H1 (cell line): ENCODE data around the gene GALNTL6. TPM values are rescaled to one million over a fixed set of nuclear protein-coding genes. Genes with fewer than 3 reads are reported as not detected.

Experiments
- CTCF ChIA-PET: fragments of 300-600 bp; sonication (Branson Sonifier 250); formaldehyde crosslinking; loops from one replicate; lab custom pipeline; 2021; ENCODE audit not compliant: partially characterized antibody; lab: Charles Lee
- POLR2A ChIA-PET: fragments of 300-600 bp; sonication (Branson Sonifier 250); formaldehyde crosslinking; loops from one replicate; lab custom pipeline; 2021; ENCODE audit warnings: inconsistent platforms; ENCODE audit not compliant: partially characterized antibody; lab: Charles Lee
- DNase-seq, 2 experiments: peaks; one replicate each; pipeline versions ENCODE4 v3.0.0 to v3.0.0-alpha.2; 2010 to 2022; ENCODE audit warnings: low spot score in 2 of 2, low read depth in 1 of 2, mixed read lengths in 1 of 2
- FAIRE-seq: peaks from 2 replicates; lab custom pipeline; 2011; peaks lifted over from hg19 to GRCh38; lab: Jason Lieb, UNC
- H2AFZ ChIP-seq: 2 replicates; pipeline ENCODE4 v1.8.1; 2012; ENCODE audit warnings: low read length, inconsistent platforms
- H2AK5ac ChIP-seq: 2 replicates; pipeline ENCODE4 v1.6.1; 2013; ENCODE audit warnings: low read depth, low read length
- H2BK120ac ChIP-seq: replicated peaks from 2 replicates; pipeline ENCODE3; 2013; ENCODE audit warnings: low read depth, low read length, inconsistent platforms
- H2BK12ac ChIP-seq: 2 replicates; pipeline ENCODE4 v1.6.1; 2013; ENCODE audit warnings: low read depth, low read length
- H2BK15ac ChIP-seq: 2 replicates; pipeline ENCODE4 v1.6.1; 2013; ENCODE audit warnings: low read length
- H2BK20ac ChIP-seq: 2 replicates; pipeline ENCODE4 v1.6.1; 2013; ENCODE audit warnings: low read length
- H2BK5ac ChIP-seq: 2 replicates; pipeline ENCODE4 v1.6.1; 2013; ENCODE audit warnings: low read depth, low read length
- H3K14ac ChIP-seq: 2 replicates; pipeline ENCODE4 v1.6.1; 2013; ENCODE audit warnings: inconsistent platforms; ENCODE audit not compliant: insufficient read length
- H3K18ac ChIP-seq: 2 replicates; pipeline ENCODE4 v1.6.1; 2013; ENCODE audit warnings: low read length; ENCODE audit errors: extremely low read depth
- H3K23ac ChIP-seq: 2 replicates; pipeline ENCODE4 v1.6.1; 2013; ENCODE audit warnings: inconsistent platforms; ENCODE audit not compliant: insufficient read length
- H3K23me2 ChIP-seq: 2 replicates; pipeline ENCODE4 v1.6.1; 2013; ENCODE audit warnings: low read depth, low read length
- H3K27ac ChIP-seq: 2 replicates; pipeline ENCODE4 v1.6.1; 2011; ENCODE audit warnings: low read depth, low read length, inconsistent platforms
- H3K27me3 ChIP-seq, 4 experiments: replicated peaks in 1 of 4; 1 replicate in 1 of 4; 2 replicates in 3 of 4; pipeline versions ENCODE4 v1.6.1 to v1.8.1; 2011 to 2013; ENCODE audit warnings: low read length in 3 of 4, mild to moderate bottlenecking in 3 of 4, inconsistent platforms in 2 of 4, mixed read lengths in 2 of 4, moderate library complexity in 1 of 4; ENCODE audit not compliant: control insufficient read depth in 3 of 4, insufficient read depth in 3 of 4; ENCODE audit errors: extremely low read depth in 1 of 4
- H3K36me3 ChIP-seq, 4 experiments: 2 replicates each; pipeline versions ENCODE4 v1.6.1 to v1.8.1; 2011 to 2013; ENCODE audit warnings: mild to moderate bottlenecking in 4 of 4, low read length in 3 of 4, moderate library complexity in 2 of 4, control low read depth in 1 of 4, inconsistent platforms in 1 of 4; ENCODE audit not compliant: insufficient read depth in 4 of 4, control insufficient read depth in 2 of 4
- H3K4ac ChIP-seq: replicated peaks from 2 replicates; pipeline ENCODE3; 2013; ENCODE audit warnings: low read length, low read depth, mixed read lengths, inconsistent platforms; ENCODE audit not compliant: insufficient read length
- H3K4me1 ChIP-seq, 4 experiments: replicated peaks in 1 of 4; 1 replicate in 1 of 4; 2 replicates in 3 of 4; pipeline versions ENCODE4 v1.6.1 to v1.8.1; 2011 to 2013; ENCODE audit warnings: low read length in 3 of 4, inconsistent platforms in 2 of 4, mixed read lengths in 1 of 4; ENCODE audit not compliant: insufficient read depth in 4 of 4, control insufficient read depth in 3 of 4
- H3K4me2 ChIP-seq, 2 experiments: 2 replicates each; pipeline versions ENCODE4 v1.6.1 to v1.8.1; 2011 to 2013; ENCODE audit warnings: low read depth in 2 of 2, low read length in 2 of 2, control low read depth in 1 of 2, inconsistent platforms in 1 of 2, mild to moderate bottlenecking in 1 of 2; ENCODE audit not compliant: insufficient read depth in 1 of 2
- H3K4me3 ChIP-seq, 4 experiments: fragments of 200-600, 300-600 bp in 1 of 4; sonication (generic), shearing (Covaris generic), sonication (Bioruptor Twin) in 1 of 4; 2 replicates each; pipeline versions ENCODE4 v1.5.1 to v1.8.1; 2011 to 2016; ENCODE audit warnings: low read length in 4 of 4, low read depth in 3 of 4, control low read depth in 2 of 4, inconsistent platforms in 2 of 4, mild to moderate bottlenecking in 2 of 4, mixed read lengths in 1 of 4, moderate library complexity in 1 of 4; ENCODE audit not compliant: insufficient read depth in 2 of 4; ENCODE audit errors: extremely low read depth in 1 of 4
- H3K56ac ChIP-seq: replicated peaks from 2 replicates; pipeline ENCODE3; 2013; ENCODE audit warnings: low read depth, mild to moderate bottlenecking, mixed read lengths, low read length, inconsistent platforms; ENCODE audit not compliant: insufficient read length
- H3K79me1 ChIP-seq: 2 replicates; pipeline ENCODE4 v1.6.1; 2013; ENCODE audit warnings: low read depth, low read length, control low read depth
- H3K79me2 ChIP-seq, 2 experiments: 2 replicates each; pipeline versions ENCODE4 v1.6.1 to v1.8.1; 2012 to 2013; ENCODE audit warnings: low read length in 2 of 2, mild to moderate bottlenecking in 2 of 2, inconsistent platforms in 1 of 2; ENCODE audit not compliant: insufficient read depth in 2 of 2, control insufficient read depth in 1 of 2
- H3K9ac ChIP-seq, 4 experiments: replicated peaks in 1 of 4; 1 replicate in 1 of 4; 2 replicates in 3 of 4; pipeline versions ENCODE4 v1.6.1 to v1.8.1; 2011 to 2013; ENCODE audit warnings: low read depth in 3 of 4, low read length in 3 of 4, control low read depth in 2 of 4, mild to moderate bottlenecking in 2 of 4, moderate library complexity in 2 of 4, inconsistent platforms in 1 of 4; ENCODE audit errors: extremely low read depth in 1 of 4
- H3K9me3 ChIP-seq, 2 experiments: 2 replicates each; pipeline versions ENCODE4 v1.6.1 to v1.8.1; 2012 to 2013; ENCODE audit warnings: mild to moderate bottlenecking in 2 of 2, moderate library complexity in 2 of 2, control low read depth in 1 of 2, inconsistent platforms in 1 of 2, low read depth in 1 of 2, low read length in 1 of 2, mixed read lengths in 1 of 2; ENCODE audit not compliant: insufficient read depth in 2 of 2
- H4K20me1 ChIP-seq, 2 experiments: replicated peaks in 1 of 2; 2 replicates each; pipeline versions ENCODE3 to v1.8.1; 2011 to 2013; ENCODE audit warnings: inconsistent platforms in 2 of 2, low read length in 2 of 2, mild to moderate bottlenecking in 1 of 2; ENCODE audit not compliant: insufficient read depth in 2 of 2, control insufficient read depth in 1 of 2
- H4K5ac ChIP-seq: 2 replicates; pipeline ENCODE4 v1.6.1; 2013; ENCODE audit warnings: low read length, low read depth, mixed read lengths, inconsistent platforms; ENCODE audit not compliant: insufficient read length
- H4K8ac ChIP-seq: 2 replicates; pipeline ENCODE4 v1.8.0; 2013; ENCODE audit warnings: mild to moderate bottlenecking, moderate library complexity, low read length, inconsistent platforms; ENCODE audit not compliant: insufficient read depth; ENCODE audit errors: extremely low read depth
- H4K91ac ChIP-seq: replicated peaks from 2 replicates; pipeline ENCODE3; 2013; ENCODE audit warnings: low read length, mixed read lengths, inconsistent platforms; ENCODE audit not compliant: insufficient read length
- CBX8 ChIP-seq: fragments of 300-800, 300-1000 bp; sonication (generic); IDR thresholded peaks from 2 replicates; pipeline ENCODE4 v1.7.1; 2016; ENCODE audit warnings: low read depth, low read length, borderline replicate concordance
- CHD1 ChIP-seq: IDR thresholded peaks from 2 replicates; pipeline ENCODE4 v1.6.1; 2012; ENCODE audit warnings: low read depth, low read length, improper control_type of control experiment
- SIN3A ChIP-seq, 2 experiments: IDR thresholded peaks in 1 of 2; conservative IDR thresholded peaks in 1 of 2; 2 replicates each; pipeline ENCODE4 v1.6.1; 2011 to 2012; ENCODE audit warnings: low read length in 2 of 2, improper control_type of control experiment in 1 of 2, low read depth in 1 of 2, mild to moderate bottlenecking in 1 of 2
- TAF1 ChIP-seq: IDR thresholded peaks from 2 replicates; pipeline ENCODE4 v1.6.1; 2011; ENCODE audit warnings: mild to moderate bottlenecking, low read depth, low read length
- WGBS, 2 experiments: shearing (Covaris generic) in 1 of 2; methylation state at CpG; one replicate each; pipeline versions ENCODE4 v1.1.6 to v1.1.7; 2013 to 2015; ENCODE audit warnings: low lambda C conversion rate in 2 of 2, mixed read lengths in 2 of 2, inconsistent platforms in 1 of 2, low coverage in 1 of 2, missing lambda C conversion rate in 1 of 2; ENCODE audit not compliant: insufficient replicate concordance in 2 of 2, insufficient coverage in 1 of 2, insufficient read length in 1 of 2; ENCODE audit errors: extremely low coverage in 1 of 2, missing lambda C conversion rate in 1 of 2; 5-methylcytosine and 5-hydroxymethylcytosine counted together
- polyA plus RNA-seq, 7 experiments: library from polyadenylated mRNA; depleted of rRNA in 3 of 7; stranded (reverse) in 5 of 7; unstranded in 2 of 7; fragments of >200 nt in 5 of 7; fragments of 200-250 nt in 2 of 7; gene quantifications; 1 replicate in 5 of 7; 2 replicates in 1 of 7; 4 replicates in 1 of 7; pipeline versions ENCODE4 v1.2.1 to v1.2.3, GENCODE V29; 2011 to 2013; ENCODE audit warnings: missing spikeins in 2 of 7, mixed read lengths in 2 of 7
- total RNA-seq: library from RNA; stranded (reverse); fragmentation: NEBNext Ultra II Directional; extraction: Animal tissue kit (Norgen Biotek cat#: 25700); gene quantifications from 2 replicates; pipeline ENCODE4 v1.2.1, GENCODE V29; 2021
- TF ChIP-seq, protein P1 (sequence below), 3 experiments: IDR thresholded peaks; 1 replicate in 2 of 3; 2 replicates in 1 of 3; pipeline versions ENCODE4 v1.5.1 to v1.6.1; 2011; ENCODE audit warnings: low read length in 3 of 3, mild to moderate bottlenecking in 3 of 3, inconsistent platforms in 2 of 3, low read depth in 1 of 3, moderate library complexity in 1 of 3; ENCODE audit not compliant: insufficient read depth in 1 of 3; ENCODE audit errors: control extremely low read depth in 1 of 3

Gene GALNTL6
- total and polyA plus RNA-seq, 2 of the 8 experiments (the other 6 are each of a cell fraction or from before 2014, with no cell fraction given), result 0.03 to 0.32 TPM

DNA sequence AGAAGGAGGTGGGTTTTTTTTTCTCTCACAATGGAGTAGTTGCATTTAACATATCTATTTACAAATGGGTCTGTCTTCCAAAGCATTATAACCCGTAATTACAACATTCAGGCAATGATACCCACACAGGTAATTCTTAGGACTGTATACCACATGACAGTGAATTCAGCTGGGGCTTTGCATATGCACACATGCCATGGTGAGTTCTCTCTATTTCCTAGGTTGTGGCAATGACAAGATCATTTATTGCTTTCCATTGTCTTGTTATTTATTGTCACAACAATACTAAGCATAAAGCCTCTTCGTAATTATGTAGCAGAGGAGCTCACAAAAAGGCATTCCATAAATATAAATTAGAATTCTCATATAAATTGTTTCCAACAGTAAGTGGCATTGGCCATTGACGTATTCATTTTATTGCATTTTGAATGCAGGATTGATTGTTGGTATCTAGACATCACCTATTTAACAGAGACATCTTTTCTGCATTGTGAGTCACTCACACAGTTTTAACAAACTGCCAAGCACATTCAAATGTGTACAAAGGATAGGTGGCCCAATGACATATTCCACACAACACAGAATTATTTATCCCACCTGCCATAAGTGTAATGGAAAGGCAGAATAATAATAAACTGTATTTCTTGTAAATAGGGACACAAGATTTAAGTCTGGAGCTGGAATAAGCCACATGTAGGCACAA is 964.7 kb downstream of the GALNTL6 start:
- Histone ChIP-seq H3K56ac (no peak overlapping the region), H3K79me1 (no peaks in the 10 kb centered on the region), H4K91ac (no peak overlapping the region), H3K9ac (no peak overlapping the region), H4K20me1 (no peaks in the 10 kb centered on the region), H3K18ac (no peak overlapping the region), H4K5ac (no peak overlapping the region), H3K27me3 (no peaks in the 10 kb centered on the region), H2BK20ac (no peak overlapping the region), H4K8ac (no peak overlapping the region), H2BK5ac (no peak overlapping the region), H3K4me2 (no peak overlapping the region), H3K4me1 (no peaks in the 10 kb centered on the region), H3K4ac (no peak overlapping the region), H3K27ac (no peak overlapping the region), H3K4me3 (no peak overlapping the region), H3K14ac (no peak overlapping the region), H3K36me3 (no peaks in the 10 kb centered on the region), H2BK120ac (no peak overlapping the region), H2BK12ac (no peak overlapping the region), H3K23me2 (no peaks in the 10 kb centered on the region), H2AK5ac (no peak overlapping the region), H2BK15ac (no peak overlapping the region), H3K79me2 (no peaks in the 10 kb centered on the region), H3K23ac (no peak overlapping the region), H2AFZ (no peak overlapping the region), H3K9me3 (no peaks in the 10 kb centered on the region)
- ChIA-PET CTCF (interaction anchor here (1.3 kb wide), 1 partner anchor 234 kb away, joined by 3 read pairs; no protein-coding TSS in a partner anchor), POLR2A (no interaction called here)
- no peak for TF ChIP-seq CHD1
- TF ChIP-seq, protein P1, sequence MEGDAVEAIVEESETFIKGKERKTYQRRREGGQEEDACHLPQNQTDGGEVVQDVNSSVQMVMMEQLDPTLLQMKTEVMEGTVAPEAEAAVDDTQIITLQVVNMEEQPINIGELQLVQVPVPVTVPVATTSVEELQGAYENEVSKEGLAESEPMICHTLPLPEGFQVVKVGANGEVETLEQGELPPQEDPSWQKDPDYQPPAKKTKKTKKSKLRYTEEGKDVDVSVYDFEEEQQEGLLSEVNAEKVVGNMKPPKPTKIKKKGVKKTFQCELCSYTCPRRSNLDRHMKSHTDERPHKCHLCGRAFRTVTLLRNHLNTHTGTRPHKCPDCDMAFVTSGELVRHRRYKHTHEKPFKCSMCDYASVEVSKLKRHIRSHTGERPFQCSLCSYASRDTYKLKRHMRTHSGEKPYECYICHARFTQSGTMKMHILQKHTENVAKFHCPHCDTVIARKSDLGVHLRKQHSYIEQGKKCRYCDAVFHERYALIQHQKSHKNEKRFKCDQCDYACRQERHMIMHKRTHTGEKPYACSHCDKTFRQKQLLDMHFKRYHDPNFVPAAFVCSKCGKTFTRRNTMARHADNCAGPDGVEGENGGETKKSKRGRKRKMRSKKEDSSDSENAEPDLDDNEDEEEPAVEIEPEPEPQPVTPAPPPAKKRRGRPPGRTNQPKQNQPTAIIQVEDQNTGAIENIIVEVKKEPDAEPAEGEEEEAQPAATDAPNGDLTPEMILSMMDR (IDR thresholded peaks at IDR 0.05; ENCODE audit: control extremely low read depth in 1 of 3, insufficient read depth in 1 of 3, low read depth in 1 of 3, low read length in 3 of 3), result no peak
- TF ChIP-seq CBX8, result no peak
- no peak for TF ChIP-seq TAF1
- no peak for TF ChIP-seq SIN3A (conservative IDR thresholded peaks at IDR 0.05 in 1 of 2, IDR thresholded peaks at IDR 0.05 in 1 of 2; ENCODE audit: low read depth in 1 of 2, low read length in 2 of 2)
- DNase-seq (no peak), FAIRE-seq (no peak)
- 92% methylated on average over 3 of the region's 3 CpGs; no CpG with 5 or more reads in 1 of the 2 experiments for WGBS, 2 experiments
